Stimulated activated CD8-positive, alpha-beta memory T cell treated with anti-CD3 and anti-CD28 coated beads, Interleukin-15, amount 100 ng/mL, for 48 hours (primary cell): Measurements from ENCODE around the gene CCDC74B.
"Not testable (repeated sequence)": the region's sequence is repeated elsewhere in the genome, so short reads cannot be mapped to it uniquely, and the experiment has no call there.

Experiments used
- DNase-seq, 2 donors: peaks; one replicate each; pipeline ENCODE4 v3.0.0-alpha.2; 2020; ENCODE audit warnings: low read depth in 2 of 2

The CCDC74B gene

GRCh38 chr2:130145006-130145414, at the start of gene CCDC74B:
Gene CCDC74B, minus strand, starts transcription at chr2:130145112. Its CDS starts 116 bp downstream, at chr2:130144996.
- peak; percentile 47 to 69 for DNase-seq

- not testable (repeated sequence) for DNase-seq
Observed at GRCh38 chr2:130193824-130194223, 48.9 kb upstream of the CCDC74B start.

- not testable (repeated sequence) for DNase-seq
Observed at GRCh38 chr2:130192451-130192850, 47.5 kb upstream of the CCDC74B start.

- DNase-seq = not testable (repeated sequence)
Observed at GRCh38 chr2:130191319-130191718, 46.4 kb upstream of the CCDC74B start.

DNA sequence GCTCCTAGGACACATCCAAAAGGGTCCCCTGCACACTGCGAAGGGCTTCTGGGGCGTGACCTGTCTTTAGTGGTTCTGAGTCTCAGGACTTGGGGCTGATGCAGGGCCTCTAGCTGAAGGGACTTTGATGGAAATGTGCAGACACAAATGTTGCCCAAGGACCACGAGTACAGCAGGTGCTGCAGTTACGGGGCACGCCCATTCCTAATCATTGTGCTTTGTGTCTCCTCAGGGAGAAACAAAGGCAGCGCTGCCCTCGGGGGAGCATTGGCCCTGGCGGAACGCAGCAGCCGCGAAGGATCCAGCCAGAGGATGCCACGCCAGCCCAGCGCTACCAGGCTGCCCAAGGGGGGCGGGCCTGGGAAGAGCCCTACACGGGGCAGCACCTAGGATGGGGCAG, 45.3 kb upstream of the CCDC74B start:
- DNase-seq = no peak

DNA sequence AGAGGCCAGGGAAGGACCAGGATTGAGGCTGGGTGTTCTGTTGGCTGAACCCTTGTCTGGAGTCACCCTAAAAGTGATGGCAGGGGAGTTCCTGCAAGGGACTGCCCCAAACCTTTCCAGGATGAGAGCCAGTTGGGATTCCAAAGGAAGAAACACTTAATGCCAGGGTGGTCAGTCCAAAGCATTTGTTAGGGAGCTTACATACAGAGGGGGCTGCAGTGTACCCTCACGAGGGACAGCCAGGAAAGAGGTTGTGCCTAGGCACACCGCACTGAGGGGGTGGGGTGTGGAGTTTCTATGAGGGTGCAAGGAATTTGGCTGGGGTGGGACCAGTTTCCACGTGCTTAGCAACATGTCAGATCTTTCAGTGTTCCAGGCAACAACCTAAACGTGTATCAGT, 44.0 kb upstream of the CCDC74B start:
- DNase-seq = not testable (repeated sequence)

DNA sequence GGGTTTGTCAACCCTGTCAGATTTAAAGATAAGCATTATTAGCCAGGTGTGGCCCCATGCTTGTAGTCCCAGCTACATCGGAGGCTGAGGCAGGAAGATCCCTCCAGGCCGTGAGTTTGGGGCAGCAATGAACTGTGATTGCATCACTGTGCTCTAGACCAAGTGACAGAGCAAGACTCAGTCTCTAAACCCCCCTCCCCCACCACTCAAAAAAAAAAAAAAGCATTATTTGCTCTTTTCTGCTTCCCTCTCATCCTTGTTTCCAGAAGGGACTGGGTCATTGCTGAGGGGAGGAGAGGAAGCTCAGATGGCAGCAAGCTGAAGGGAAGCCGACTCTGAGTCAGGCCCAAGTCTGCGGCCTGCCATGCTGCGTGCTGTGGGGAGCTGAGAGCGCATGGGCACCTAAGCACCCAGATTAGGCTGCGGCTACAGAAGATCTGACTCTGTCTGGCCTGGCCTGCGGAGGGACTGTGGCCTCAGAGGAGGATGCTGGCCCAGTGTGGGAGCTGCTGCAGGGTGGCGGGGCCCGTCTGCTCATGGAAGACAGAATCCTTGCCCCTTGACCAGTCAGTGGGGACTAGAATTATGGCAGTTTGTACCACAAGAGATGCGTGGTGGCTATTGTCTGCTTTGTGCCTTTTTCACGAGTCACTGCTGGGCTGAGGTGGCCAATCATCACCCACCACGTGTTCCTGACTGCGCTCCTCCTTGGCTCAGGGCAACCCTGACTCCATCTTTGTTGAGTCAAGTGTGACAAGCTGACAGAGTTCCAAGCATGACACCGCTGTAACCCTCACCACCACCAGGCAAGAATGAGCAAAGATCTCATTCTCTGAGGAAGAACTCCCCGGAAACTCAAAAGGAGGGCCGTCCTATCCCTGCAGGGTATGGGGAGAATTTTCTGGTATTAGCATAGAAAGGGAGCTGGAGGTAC, 43.2 kb upstream of the CCDC74B start:
- DNase-seq = not testable (repeated sequence)

DNA sequence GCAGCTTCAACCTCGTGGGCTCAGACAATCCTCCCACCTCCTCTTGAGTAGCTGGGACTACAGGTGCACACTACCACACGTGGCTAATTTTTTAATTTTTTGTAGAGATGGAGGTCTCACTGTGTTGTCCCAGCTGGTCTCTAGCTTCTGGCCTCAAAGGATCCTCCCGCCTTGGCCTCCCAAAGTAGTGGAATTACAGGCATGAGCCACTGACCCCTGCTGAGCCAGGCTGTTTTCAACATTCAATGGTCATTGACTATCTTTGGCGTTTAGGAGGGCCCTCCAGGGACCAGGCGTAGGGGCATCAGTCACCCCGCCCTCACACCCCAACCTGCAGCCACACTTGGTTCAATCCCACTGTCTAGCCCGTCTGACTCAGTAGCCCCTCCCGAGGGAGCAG, 42.4 kb upstream of the CCDC74B start:
- DNase-seq = no peak

GRCh38 chr2:130186391-130186790, 41.5 kb upstream of the CCDC74B start:
- no peak for DNase-seq

DNA sequence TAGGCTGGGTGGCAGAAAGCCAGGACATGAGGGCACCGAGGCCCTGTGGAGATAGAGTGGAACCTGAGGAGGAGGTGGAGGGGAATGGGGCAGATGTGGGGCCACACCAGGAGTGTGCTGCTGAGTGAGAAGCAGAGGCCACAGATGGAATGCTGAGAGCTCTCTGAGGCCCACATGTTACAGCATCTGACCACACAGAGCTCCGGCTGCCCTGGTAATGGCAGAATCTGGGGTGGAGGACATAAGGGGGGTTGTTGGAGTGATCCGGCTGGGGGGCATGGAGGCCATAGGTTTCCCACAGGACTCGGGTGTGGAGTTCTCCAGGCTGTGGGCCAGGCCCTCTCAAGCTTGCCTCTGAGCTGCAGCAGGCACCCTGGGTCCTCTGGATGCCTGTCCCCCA, 41.0 kb upstream of the CCDC74B start:
- DNase-seq = no peak

GRCh38 chr2:130185436-130185835, 40.5 kb upstream of the CCDC74B start:
- DNase-seq = no peak

DNA sequence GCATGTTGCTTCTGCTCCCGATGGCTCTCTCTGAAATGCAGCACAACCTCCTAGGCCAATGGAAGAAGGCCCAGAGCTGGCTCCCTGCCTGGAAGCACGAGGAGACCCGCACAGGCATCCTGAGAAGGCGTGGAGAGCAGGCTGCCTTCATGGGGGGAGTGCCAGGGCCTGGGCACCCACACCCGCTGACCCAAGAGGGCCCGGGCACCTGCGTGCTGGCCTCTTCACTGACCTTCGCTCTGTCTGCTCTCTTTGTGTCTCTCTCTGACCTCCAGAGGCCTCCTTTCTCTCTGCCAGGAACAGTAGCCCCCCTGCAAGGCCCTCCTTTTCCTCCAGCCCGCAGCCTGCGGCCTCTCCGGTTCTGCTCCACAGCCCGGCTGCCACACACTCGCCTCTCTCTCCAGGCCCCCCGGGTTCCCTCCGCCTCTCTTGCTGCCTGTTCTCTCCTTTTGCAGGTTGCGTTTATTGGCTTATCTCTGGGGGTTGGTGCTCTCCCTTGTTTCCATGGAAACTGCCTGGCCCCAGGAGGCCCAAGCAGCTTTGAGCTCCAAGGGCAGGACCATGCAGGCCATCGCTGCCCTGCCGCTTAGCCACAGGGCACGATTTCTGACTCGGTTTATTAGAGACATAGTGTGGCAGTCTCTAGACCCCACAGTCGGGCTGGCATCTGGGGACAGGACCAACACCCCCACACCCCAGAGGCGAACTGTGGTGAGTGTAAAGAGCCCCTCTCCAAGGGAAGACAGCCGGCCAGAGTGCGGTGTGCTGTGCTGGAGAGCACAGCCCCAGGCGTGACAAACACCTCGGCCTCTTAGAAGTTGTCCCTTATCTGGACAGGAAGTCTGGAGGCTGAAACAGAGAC, 38.8 kb upstream of the CCDC74B start:
- DNase-seq = no peak

DNA sequence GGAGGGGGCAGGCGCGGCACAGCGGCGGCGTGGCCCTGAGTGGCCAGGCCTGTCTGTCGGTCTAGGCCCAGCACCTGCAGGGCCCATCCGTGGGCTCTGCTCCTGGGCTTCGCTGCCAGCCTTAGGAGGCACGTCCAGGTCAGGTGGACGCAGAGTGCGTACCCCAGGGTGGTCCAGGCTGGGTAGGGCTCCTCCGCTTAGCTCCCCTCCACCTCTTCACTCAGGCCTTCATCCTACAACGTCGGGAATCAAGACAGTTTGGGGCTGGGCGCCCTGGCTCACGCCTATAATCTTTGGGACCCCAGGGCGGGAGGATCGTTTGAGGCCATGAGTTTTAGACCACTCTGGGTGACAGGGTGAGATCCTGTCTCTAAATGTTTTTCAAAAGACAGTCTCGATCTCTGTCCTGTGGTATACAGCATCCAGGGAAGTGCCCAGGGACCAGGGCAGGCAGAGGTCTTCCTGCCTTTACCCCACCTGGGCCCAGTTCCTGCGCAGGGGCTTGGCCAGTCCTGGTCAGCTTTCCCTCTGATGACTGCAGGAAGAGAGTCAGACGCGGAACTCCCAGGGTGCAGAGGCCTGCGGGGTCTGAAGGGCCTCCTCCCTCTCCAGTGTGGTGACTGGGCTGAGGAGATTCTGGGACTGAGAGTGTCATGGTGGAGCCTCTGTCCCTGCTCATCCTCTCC, 38.1 kb upstream of the CCDC74B start:
- DNase-seq = not testable (repeated sequence)

DNA sequence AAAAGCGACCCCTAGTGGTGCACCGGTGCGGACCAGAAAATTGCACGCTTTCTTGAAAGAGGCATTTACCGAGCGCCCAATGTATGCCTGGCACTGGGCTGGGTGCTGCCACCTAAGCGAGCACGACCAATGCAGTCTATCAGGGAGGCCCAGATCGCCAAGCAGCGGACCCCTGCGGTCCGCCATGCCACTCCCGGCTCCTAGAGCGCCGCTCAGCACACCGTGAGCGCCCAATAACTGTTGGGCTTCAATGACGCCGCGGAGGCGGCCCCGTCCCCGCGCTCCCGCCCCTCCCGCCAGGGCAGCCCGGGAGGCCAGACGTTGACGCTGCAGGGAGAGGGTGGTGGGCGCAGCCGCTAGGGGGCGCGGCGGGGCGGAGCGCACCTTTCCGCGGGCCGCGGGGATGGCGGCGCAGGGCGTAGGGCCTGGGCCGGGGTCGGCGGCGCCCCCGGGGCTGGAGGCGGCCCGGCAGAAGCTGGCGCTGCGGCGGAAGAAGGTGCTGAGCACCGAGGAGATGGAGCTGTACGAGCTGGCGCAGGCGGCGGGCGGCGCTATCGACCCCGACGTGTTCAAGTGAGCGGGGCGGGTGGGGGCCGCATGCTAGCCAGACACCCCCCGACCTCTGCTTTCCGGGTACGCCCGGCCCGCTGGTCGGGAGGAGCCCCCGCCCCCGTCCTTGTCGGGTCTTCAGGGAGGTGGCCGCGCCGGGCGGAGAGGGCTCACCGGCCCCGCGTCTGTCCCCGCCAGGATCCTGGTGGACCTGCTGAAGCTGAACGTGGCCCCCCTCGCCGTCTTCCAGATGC, 37.2 kb upstream of the CCDC74B start, which contains the start of gene MZT2B:
Gene MZT2B (plus strand): TSS at position 383 of the 803 bp plus-strand sequence. CDS start 21 bp downstream, at position 404.
- DNase-seq = peak; percentile 85

DNA sequence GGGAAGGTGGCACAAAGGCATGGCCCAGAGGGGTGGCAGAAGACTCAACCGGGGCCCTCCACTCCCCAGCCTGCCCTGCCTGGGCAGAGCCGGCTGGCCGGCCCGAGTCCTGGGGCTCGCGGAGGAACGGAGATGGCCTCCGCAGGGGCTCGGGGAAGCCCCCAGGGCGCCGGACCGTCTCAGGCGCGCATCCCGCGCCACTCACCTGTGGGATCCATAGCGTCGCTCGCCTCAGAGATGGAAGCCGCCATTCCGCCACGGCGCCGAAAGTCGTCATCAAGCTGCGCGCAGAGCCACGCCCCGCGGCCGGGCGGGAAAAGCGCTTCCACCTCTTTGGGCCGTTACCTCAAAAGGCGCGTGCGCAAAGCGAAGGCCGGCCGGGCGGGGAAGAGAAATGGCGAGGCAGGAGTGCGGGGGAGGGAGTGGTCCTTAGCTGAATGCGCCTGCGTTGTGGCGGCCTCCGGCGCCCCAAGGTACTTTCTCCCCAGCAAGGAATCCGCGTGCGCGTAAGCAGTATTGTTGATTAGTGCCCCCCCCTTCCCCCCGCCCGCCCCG, 36.5 kb upstream of the CCDC74B start, which contains the start of gene SMPD4:
Gene SMPD4 (minus strand): TSS at position 278 of the 555 bp plus-strand sequence. CDS start 5,010 bp downstream, outside the sequence.
- peak; percentile 95 to 96 for DNase-seq

GRCh38 chr2:130180404-130181324, 35.8 kb upstream of the CCDC74B start:
- DNase-seq = not testable (repeated sequence)

GRCh38 chr2:130174866-130175265, 30.0 kb upstream of the CCDC74B start:
- not testable (repeated sequence) for DNase-seq

- DNase-seq = no peak
Observed at GRCh38 chr2:130169896-130170295, 25.0 kb upstream of the CCDC74B start.

GRCh38 chr2:130169163-130169562, 24.3 kb upstream of the CCDC74B start:
- DNase-seq = not testable (repeated sequence)
